Glomerular endothelial cell (primary cell): ENCODE results near the gene CLCN1. TPM values are rescaled to one million over a fixed set of nuclear protein-coding genes. Genes with fewer than 3 reads are reported as not detected.

Experiments
- DNase-seq: peaks from one replicate; pipeline ENCODE4 v3.0.0-alpha.2; 2011; ENCODE audit warnings: low read depth, low spot score; ENCODE audit errors: extremely low read depth
- total RNA-seq: library from RNA; depleted of rRNA; stranded (reverse); fragments of >200 nt; gene quantifications from 2 replicates; pipeline ENCODE4 v1.2.3, GENCODE V29; 2015

CLCN1 gene
- total RNA-seq, 1 donor from 2014 or later, result not detected

DNA sequence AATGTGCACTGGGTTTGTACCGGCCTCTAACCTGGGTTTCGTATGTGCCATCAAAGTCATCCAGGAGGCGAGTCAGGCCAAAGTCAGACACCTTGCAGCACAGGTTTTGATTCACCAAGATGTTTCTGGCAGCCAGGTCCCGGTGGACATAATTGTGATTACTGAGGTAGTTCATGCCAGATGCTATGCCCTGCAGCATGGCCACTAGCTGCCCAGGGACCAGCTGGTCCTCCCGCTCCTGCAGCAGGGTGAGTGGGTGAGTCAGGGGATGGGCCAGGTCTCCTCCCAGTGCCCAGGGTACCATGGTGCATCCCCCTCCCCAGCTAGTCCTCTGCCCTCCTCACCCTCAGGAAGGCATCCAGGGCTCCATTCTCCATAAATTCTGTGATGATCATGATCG lies 78.9 kb downstream of the CLCN1 start:
- no peak for DNase-seq

DNA sequence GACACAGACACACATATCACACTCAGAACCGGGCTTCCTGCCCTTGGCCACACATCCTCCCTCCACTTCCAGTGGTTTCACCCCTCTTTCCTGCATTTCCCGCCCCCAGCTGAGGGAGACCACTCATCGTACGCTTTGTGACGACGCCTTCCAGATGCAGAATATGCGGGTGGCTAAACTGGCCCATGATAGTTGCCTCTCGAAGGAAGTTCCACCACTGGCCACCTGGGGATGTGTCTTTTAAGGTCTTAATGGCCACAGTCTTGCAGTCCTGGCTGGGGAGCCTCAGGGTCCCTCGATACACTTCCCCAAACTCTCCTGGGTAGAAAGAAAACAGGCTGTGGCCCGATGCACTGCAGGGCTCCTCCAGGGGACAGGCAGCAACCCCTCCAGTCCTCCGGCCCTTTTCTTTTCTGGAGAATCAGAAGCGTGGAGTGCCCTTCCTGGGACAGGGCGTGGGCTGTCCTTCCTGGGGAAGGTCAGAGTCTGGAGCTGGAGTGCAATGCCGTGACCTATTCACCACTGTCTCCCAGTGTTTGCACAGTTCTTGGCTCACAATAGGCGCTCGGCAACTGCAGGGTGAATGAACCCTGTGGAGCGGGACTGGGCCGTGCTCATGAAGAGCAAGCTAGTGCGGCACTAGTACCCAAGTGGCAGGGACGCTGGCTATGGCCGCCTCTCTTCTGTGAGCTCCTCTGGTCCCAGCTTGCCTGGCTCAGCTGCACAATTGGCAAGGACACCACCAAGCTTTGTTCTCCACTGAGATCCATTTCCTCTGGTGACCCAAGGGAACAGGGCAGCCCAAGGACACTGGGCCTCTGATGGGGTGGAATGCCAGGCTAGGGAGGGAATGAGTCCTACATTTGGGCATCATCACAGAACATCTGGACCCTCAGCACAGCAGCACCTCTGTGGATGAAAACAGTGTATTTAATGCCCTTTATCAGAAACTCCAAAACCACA lies 79.6 kb downstream of the CLCN1 start:
- no peak for DNase-seq

DNA sequence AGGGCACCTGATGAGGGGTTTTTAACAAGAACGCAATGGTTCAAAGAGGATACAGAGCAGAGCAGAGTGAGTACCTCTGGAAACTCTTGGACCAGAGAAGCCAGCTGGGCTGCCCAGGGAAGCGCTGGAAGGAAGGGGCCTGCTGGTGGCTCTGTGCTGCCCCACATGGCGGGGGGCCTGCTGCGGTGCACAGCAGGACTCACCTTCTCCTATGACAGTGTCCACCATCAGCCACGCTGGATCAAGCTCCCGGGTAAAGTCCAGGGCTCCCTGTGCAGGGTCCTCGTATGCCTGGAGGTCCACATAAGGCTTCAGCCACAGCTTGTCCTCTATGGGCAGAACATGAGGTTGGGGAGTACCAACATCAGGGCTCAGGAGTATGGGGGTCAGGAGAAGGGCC lies 80.3 kb downstream of the CLCN1 start:
- no peak for DNase-seq

DNA sequence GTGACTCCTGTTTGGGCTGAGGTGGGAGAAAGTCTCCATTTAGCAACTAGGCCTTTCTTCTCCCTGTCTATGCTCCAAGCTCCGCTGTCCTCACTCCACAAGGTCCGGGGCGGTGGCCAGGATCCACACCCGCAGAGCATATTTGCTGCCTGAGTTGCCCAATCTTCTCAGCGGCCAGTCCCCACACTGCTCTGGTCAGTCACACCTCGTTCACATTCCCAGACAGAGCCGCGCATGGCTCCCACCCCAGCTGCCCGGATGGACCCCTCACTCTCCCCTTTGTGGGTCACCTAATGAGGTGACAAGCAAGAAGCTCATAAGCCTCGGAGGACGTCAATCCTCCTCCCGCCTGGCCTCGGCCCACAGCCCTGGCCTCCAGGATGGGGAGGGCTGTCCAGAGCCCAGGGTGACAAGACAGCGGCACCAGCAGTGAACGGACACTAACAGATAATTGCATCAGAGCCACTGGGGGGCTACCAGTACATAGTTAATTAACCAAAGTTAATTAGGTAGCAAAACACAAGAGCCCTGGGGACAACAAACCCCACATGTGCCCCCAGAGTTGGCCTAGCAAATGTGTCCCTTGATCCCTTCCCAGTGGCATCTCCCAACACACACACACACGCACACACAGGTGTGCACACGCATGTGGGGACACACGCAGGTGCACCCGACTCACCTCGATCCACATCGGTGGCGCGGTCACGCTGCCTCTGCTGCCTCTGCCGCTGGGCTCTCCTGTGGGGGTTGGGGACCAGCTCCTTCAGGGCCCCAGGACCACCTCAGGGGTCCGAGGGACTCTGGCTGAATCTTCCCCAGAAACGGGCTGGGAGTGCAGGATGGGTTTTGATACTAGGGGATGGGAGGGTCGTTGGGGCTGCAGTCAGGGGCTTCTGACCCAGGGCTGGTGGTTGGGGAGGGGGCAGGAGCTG lies 81.0 kb downstream of the CLCN1 start:
- DNase-seq, result no peak

DNA sequence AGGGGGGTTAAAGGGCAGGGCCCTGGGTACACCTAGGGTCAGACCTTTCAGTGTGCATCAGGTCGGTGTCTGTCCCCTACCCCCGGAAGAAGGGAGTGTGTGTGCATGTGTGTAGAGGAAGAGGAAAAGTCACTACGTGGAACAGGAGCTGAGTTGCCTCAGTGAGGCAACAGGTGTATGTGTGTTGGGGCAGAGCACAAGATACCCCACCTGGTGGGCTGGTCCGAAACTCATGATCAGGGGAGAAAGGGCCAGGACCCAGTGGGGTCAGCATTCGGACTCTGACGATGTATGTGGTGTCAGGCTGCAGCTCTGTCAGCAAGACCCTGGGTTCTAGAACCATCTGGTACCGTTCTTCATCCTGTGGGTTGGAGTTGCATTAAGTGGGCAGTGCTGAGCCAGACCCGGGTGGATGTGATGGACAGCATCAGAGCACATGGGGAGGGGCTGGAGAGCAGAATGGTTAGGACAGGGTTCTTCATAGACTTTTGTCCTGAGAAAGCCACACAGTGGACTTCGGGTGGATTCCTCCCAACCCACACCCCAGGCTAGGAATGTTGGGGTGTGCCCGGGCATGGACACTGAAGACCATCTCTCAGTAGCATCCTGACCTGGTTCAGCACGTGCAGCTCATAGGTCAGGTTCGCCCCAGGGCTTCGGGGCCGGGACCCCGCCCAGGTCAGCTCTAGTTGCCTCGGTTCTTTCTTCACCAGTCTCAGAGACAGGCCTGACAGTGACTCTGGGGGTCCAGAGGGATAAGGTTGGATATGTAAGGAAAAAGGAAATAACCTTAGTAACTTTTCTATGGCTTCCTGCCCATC lies 82.0 kb downstream of the CLCN1 start:
- DNase-seq, result no peak

DNA sequence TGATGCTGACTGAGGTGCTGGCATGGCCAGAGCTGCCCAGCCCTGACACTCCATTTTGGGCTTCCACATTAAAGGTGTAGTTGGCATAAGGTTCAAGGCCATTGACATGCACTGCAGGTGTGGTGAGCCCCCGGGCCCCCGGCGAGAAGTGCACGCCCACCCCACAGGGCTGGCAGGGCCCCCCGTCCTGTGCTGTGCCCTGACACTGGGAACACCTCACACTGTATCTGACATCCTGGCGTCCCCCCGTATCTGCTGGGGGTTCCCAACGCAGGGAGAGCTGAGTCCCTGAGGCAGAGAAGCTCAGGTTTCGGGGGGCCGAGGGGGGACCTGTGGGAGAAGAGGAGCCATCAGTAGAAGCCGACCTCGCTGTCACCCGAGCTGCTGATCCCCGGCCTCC lies 82.7 kb downstream of the CLCN1 start:
- DNase-seq, result no peak

DNA sequence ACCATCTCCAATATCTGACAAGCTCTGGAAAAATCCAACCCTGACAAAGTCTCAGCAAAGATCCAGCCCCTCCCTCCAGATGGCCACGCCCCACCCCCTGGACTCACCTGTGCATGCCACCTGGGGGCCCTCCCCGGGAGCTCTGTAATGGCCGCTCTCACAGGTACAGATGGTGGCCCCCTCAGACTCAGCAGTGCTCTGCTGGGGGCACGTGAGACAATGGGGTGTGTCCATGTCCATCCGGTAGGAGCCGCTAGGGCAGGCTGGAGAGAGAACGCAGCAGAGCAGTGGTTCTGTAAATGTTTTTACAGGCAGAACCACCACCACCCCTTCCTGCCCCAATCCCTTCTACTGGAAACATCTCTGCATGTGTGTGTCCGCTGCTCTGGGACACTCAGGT lies 83.2 kb downstream of the CLCN1 start:
- DNase-seq, result no peak

DNA sequence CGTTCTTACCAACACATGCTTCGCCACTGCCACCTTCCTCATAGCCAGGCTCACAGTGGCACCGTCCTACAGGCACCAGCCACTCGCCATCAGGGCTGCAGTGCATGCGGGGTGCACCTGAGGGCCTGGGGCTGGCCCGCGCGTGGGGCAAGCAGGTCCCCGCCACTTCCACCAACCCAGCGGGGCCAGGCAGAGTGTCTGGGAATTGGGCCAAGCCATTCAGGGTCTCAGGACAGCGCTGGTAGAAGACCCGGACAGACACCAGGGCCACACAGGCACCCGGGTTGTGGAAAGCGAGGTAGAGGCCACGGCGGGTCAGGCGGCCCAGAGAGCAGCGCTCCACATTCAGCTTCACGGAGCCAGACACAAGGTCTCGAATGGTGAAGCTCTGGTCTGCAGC lies 83.7 kb downstream of the CLCN1 start:
- DNase-seq, result no peak

DNA sequence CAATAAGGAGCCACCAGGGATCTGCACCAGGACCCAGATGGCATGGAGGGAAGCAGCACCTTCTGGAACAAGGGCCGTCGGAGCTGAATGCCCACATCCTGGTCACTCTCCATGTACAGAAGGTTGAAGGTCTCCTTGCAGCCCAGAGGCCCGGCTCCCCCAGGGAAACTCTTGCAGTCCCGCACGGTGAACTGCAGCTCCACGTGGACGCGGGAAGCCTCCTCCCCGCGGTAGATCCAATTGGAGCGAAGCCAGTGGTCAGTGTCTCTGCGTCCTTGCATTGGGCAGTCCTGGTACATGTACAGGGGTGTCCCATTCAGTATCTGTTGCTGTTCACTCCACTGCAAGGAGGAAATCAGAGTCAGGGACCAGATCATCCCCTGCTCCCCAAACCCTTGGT lies 85.4 kb downstream of the CLCN1 start:
- no peak for DNase-seq

Other genes with a start within 250 kb of the CLCN1 start
- gene PIP, start 184.0 kb upstream of the CLCN1 start, total RNA-seq, result not detected in 2 replicates
- gene TAS2R39, start 132.7 kb upstream of the CLCN1 start, total RNA-seq, result not detected in 2 replicates
- not detected in 2 replicates for gene TAS2R40, start 94.1 kb upstream of the CLCN1 start, total RNA-seq
- gene GSTK1, start 52.7 kb upstream of the CLCN1 start, total RNA-seq, result 141 and 171 TPM in 2 replicates
- 0.82 and 1.1 TPM in 2 replicates for gene TMEM139, start 31.2 kb upstream of the CLCN1 start, total RNA-seq
- 12.4 and 19.7 TPM in 2 replicates for gene CASP2, start 27.8 kb upstream of the CLCN1 start, total RNA-seq
- gene FAM131B, start 46.6 kb downstream of the CLCN1 start, total RNA-seq, result 0.53 and 1.6 TPM in 2 replicates
- gene ZYX, start 65.2 kb downstream of the CLCN1 start, total RNA-seq, result 270 and 344 TPM in 2 replicates
- not detected in 2 replicates for gene EPHA1, start 92.7 kb downstream of the CLCN1 start, total RNA-seq
- gene TAS2R60, start 127.3 kb downstream of the CLCN1 start, total RNA-seq, result not detected in 2 replicates
- gene TAS2R41, start 161.8 kb downstream of the CLCN1 start, total RNA-seq, result not detected in 2 replicates